HG03565 (cell line): ENCODE results near the gene SPOCK2.

Experiments used
- ATAC-seq: cut with Tn5 transposase; IDR thresholded peaks from one replicate; pipeline ENCODE4 v1.9.1; 2021; ENCODE audit warnings: mild to moderate bottlenecking, moderate library complexity; ENCODE audit not compliant: unreplicated experiment

The SPOCK2 gene

GRCh38 chr10:72088889-72089575 lies 681 bp upstream of the SPOCK2 start:
- ATAC-seq: no peak

DNA sequence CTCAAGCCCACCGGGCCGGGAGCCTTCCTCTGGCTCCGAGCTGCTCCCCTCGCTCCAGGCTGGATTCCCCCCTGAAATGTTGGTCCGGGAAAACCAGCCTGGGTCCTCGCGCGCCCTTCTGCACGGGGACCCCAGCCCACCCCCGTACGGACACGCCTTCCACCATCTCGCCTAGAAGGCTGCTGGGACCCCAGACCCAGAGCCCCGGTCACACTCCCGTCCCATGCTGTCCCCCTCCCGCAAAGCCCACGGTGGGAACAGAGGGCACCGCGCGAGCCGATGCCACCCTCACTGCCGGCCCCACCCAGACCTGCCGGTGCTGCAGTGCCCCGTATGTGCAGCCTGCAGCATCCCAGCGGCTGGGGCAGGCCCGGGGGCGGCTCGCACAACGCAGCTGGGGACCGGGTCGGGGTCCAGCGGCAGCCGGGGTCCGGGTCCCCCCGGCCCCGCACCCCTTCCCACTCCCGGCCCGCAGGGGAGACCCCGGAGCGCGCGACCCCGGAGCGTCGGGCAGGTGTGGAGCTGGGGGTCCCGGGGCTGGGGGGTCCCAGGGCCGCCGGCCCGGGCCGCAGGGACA lies 871 bp downstream of the SPOCK2 start:
- ATAC-seq: no peak

GRCh38 chr10:72086466-72087391 lies 1.6 kb downstream of the SPOCK2 start:
- no peak for ATAC-seq

- no peak for ATAC-seq
Measured at GRCh38 chr10:72085864-72086465, 2.4 kb downstream of the SPOCK2 start.

DNA sequence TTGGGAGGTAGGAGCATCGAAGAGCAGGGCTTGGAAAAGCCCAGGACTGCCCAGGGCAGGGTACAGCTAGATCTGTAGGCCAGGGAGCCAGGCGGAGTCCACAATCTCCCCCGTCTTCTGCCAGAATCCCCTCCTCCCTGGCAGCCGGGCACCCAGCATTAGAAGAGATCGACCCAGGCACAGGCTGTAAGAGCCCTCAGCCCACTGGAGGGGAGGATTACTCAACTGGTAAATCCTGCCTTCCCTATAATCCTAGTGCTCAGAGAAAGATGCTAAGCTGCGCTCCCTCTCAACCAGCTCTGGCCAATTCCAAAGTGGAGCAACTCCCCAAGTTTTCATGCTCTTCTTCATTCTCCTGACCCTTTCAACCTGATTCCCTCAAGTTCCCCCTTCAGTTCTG lies 3.2 kb downstream of the SPOCK2 start:
- ATAC-seq: no peak

GRCh38 chr10:72083790-72084459 lies 4.4 kb downstream of the SPOCK2 start:
- no peak for ATAC-seq

DNA sequence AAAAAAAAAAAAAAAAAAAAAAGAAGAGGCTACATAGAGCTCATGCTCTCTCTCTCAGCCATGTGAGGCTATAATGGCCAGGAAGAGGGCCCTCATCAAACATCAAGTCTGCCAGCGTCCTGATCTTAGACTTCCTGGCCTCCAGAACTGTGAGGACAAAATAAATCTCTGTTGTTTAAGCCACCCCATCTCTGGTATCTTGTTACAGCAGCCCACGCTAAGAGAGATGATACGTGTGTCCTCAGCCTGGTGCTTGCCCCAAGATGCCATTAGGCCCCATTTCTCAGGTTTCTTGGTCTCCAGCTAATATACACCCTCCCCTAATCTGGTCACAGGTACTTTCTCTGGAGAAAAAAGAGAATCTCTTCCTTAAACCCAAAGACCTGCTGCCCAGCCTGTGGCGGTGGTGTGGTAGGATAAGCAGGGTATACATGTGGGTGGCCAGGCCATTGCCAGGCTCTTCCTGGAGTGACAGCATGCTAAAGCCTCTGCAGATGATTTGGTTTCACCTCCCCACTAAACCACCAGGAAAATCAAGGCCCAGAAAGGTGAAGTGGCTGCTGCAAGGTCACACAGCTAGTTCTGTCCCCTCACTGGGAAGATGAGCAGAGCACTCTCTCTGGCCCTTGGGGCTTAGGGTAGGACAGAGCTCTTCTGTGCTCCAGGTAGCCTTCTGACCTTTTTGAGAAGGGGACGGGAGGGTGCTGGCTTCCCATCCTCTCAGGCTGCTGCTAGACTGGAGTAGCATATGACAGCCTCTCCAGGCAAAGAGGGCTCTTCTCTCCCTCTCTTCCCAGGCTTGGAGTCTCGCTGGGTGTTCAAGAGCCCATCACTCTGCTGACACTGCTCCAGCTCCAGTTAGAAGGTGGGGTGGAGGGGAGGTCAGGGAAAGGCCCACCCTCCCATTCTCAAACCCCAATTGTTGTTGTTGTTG lies 5.2 kb downstream of the SPOCK2 start:
- no peak for ATAC-seq

DNA sequence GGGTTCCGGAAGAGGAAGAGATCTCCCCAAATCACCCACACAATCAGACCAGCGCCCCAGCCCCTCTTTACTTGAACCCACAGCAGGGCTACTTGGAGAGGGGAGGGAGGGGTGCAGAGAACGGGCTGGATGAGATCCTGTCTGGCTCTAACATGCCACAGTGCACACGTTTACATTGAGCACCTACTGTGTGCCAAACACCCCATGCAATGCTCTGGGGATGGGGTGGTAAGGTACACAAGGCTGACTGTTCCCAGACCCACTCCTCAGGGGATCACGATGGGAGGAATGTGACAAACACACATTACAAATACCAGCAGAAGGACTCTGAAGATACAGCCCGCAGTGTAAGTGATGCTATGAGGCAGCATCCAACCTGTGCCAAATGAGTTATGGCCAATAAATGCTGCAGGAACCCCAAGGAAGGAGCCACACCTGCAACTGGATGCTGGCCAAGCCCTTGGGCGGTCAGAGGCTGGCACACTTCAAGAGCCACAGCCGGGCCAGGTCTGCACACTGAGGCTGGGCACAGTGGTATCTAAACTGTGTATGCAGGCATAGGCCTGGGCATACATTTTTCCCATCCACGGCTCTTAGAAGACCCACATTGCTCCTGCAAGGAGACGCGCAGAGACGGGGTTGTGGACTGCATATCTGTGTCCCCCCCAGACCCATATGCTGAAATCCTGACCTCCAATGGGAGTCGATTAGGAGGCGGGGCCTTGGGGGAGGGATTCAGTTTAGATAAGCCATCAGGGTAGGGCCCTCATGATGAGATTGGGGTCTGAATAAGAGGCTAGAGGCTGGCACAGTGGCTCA lies 6.4 kb downstream of the SPOCK2 start:
- no peak for ATAC-seq

DNA sequence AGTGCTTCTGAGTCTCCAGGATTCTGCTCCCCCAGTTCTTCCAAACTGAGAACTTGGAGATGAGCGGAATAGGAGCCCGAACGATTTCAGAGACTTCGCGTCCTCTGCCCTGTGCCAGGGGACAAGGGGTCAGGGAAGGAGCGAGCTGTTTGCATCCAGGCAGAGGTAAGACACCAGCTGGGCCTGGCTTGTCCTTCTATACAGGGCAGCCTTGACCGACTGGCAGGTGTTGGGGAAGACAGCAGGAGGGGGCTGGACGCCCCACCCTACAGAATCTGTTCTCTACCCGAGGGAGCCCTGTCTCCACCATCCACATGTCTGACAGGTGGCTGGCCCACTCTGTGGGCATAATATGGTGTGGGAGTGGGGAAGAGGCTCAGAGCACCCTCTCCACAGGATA lies 7.1 kb downstream of the SPOCK2 start:
- no peak for ATAC-seq

GRCh38 chr10:72080042-72080975 lies 8.0 kb downstream of the SPOCK2 start:
- ATAC-seq: no peak

- ATAC-seq: no peak
Measured at GRCh38 chr10:72079356-72079755, 9.0 kb downstream of the SPOCK2 start.

- no peak for ATAC-seq
Measured at GRCh38 chr10:72077275-72077990, 10.9 kb downstream of the SPOCK2 start.

GRCh38 chr10:72076756-72077155 lies 11.6 kb downstream of the SPOCK2 start:
- ATAC-seq: no peak

DNA sequence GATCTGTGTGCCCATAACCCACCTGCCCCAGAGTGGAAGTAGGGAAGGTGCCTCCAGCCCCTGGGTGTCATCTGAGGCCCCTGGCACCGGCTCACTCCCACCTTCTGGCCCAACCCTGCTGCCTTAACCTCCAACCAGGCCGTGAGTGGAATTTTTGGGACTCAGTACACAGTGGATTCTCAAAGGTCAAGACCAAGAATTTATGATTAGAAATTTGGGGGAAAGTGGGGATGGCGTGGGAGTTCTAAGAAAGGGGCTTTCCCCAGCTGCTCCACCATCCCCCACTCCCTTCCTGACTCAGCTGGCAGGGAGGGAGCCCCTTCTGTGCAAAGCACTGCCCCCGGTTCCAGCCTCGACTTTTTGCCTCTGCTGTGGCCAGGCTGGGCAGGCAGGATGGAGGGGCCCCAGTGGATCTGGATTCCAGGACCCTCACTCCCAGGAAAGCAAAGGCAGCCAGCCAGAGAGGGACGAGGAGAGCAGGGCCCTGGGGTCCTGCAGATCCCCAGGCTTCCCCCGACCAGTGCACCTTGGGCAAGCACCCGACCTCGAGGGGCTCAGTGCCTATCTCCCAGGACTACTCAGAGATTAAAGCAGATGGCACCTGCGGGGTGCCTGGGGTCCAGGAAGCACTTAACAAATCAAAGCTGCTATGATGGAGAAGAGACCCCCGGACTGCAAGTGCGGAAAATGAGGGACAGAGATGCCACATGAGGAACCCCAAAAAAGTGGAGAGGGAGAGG lies 12.8 kb downstream of the SPOCK2 start:
- ATAC-seq: no peak

GRCh38 chr10:72074574-72075375 lies 13.6 kb downstream of the SPOCK2 start:
- no peak for ATAC-seq
